ENCODE results near the gene CARNS1. TPM values are rescaled to one million over a fixed set of nuclear protein-coding genes. Genes with fewer than 3 reads are reported as not detected.
A peak's percentile ranks its signal among the peaks of the same experiment; 100 is the strongest.
"Not testable (repeated sequence)": the region's sequence is repeated elsewhere in the genome, so short reads cannot be mapped to it uniquely, and the experiment has no call there.

Gene CARNS1
- polyA plus RNA-seq, 5 donors = 2.6 to 5.3 (median 4.5) TPM

- DNase-seq = no peak
Measured at GRCh38 chr11:67396587-67397389, 18.7 kb upstream of the CARNS1 start.

GRCh38 chr11:67397536-67397935 is 17.9 kb upstream of the CARNS1 start:
- DNase-seq = no peak

- DNase-seq = no peak
Measured at GRCh38 chr11:67397986-67398660, 17.4 kb upstream of the CARNS1 start.

GRCh38 chr11:67398661-67399563 is 16.6 kb upstream of the CARNS1 start:
- DNase-seq = no peak

- DNase-seq = no peak
Measured at GRCh38 chr11:67400251-67400941, 15.1 kb upstream of the CARNS1 start.

- no peak for DNase-seq
Measured at GRCh38 chr11:67400942-67401494, 14.5 kb upstream of the CARNS1 start.

- DNase-seq = peak; percentile 90 to 92
Measured at GRCh38 chr11:67401495-67402191, 13.8 kb upstream of the CARNS1 start, which contains the start of gene PPP1CA. Gene PPP1CA (minus strand): TSS chr11:67401858. CDS start chr11:67401782, 76 bp downstream.

GRCh38 chr11:67402192-67402839 is 13.2 kb upstream of the CARNS1 start:
- DNase-seq = not testable (repeated sequence)

- not testable (repeated sequence) for DNase-seq
Measured at GRCh38 chr11:67403085-67403484, 12.4 kb upstream of the CARNS1 start.

GRCh38 chr11:67404515-67405195 is 10.8 kb upstream of the CARNS1 start:
- no peak for DNase-seq

GRCh38 chr11:67405196-67405567 is 10.3 kb upstream of the CARNS1 start:
- DNase-seq = no peak

- DNase-seq = no peak
Measured at GRCh38 chr11:67405688-67406339, 9.7 kb upstream of the CARNS1 start.

- no peak for DNase-seq
Measured at GRCh38 chr11:67406420-67406968, 9.0 kb upstream of the CARNS1 start.

- DNase-seq = no peak
Measured at GRCh38 chr11:67406969-67407687, 8.3 kb upstream of the CARNS1 start.

- no peak for DNase-seq
Measured at GRCh38 chr11:67407688-67408163, 7.8 kb upstream of the CARNS1 start.

- no peak for DNase-seq
Measured at GRCh38 chr11:67408437-67409200, 6.9 kb upstream of the CARNS1 start.

GRCh38 chr11:67409261-67409666 is 6.2 kb upstream of the CARNS1 start:
- no peak for DNase-seq
